ENCODE results near the gene NPPA. TPM values are rescaled to one million over a fixed set of nuclear protein-coding genes. Genes with fewer than 3 reads are reported as not detected.

NPPA gene
- total and polyA plus RNA-seq, 9 of the 15 experiments (the other 6 are each of a cell fraction or from before 2014, with no cell fraction given) = not detected

- TF ChIP-seq E2F1 (CRISPR knock-in tag; IDR thresholded peaks at IDR 0.05) = no peak
- no peak for TF ChIP-seq HDAC3 (IDR thresholded peaks at IDR 0.05; ENCODE audit: borderline replicate concordance, partially characterized antibody)
Measured at GRCh38 chr1:11813021-11813420, 34.6 kb downstream of the NPPA start (continued).

- no peaks in the 10 kb centered on the region for H3K9me1 ChIP-seq (ENCODE audit: control insufficient read depth, insufficient read depth, low read length)
- CTCF ChIA-PET (ENCODE audit: low intra/inter-chr PET ratio) = no interaction called here
- TF ChIP-seq NFYB (IDR thresholded peaks at IDR 0.05; ENCODE audit: extremely low read depth, insufficient read length) (no peak), RAD21 (CRISPR knock-in tag; conservative IDR thresholded peaks at IDR 0.05 in 1 of 2, IDR thresholded peaks at IDR 0.05 in 1 of 2) (0 out of 4 replicates have a peak, but pooled peaks of 1 of the 2 experiments have one; percentile 4), XRCC5 (IDR thresholded peaks at IDR 0.05; ENCODE audit: low read depth, low read length) (no peak), NR2C2 (CRISPR knock-in tag; IDR thresholded peaks at IDR 0.05) (no peak), NR2C2 (tag; IDR thresholded peaks at IDR 0.05) (0 out of 2 replicates have a peak, but pooled peaks have one; percentile 8), PML (IDR thresholded peaks at IDR 0.05; ENCODE audit: low read length) (0 out of 2 replicates have a peak, but pooled peaks have one; percentile 5), GATA2 (CRISPR knock-in tag; IDR thresholded peaks at IDR 0.05) (no peak), ZNF280A (IDR thresholded peaks at IDR 0.05; ENCODE audit: low read depth, partially characterized antibody) (no peak), ZNF398 (CRISPR knock-in tag; IDR thresholded peaks at IDR 0.05) (no peak), CREB3 (tag; conservative IDR thresholded peaks at IDR 0.05; ENCODE audit: low read depth) (no peak)
Measured at GRCh38 chr1:11807133-11807532, 40.5 kb downstream of the NPPA start.

More at GRCh38 chr1:11807133-11807532, 40.5 kb downstream of the NPPA start:
- in situ Hi-C loops (cut with MboI) = no loop called here
- DNase-seq (ENCODE audit: extremely low read depth in 1 of 4, low spot score in 3 of 4) = no peak
- H3K9me3 ChIP-seq (replicated peaks; ENCODE audit: control insufficient read depth, insufficient read depth, low read depth, low read length) = no peaks in the 10 kb centered on the region
- H3K27ac ChIP-seq (ENCODE audit: extremely low read depth, low read depth, low read length) = peak overlapping the region; percentile 78
- H3K4me2 ChIP-seq (ENCODE audit: insufficient read depth, low read length) = peak overlapping the region; percentile 90
- peaks cover 77% of the 10 kb centered on the region for H3K79me2 ChIP-seq (ENCODE audit: control insufficient read depth, insufficient read depth, low read length)
- 0 out of 2 replicates have a peak, but pooled peaks cover 5% of the 10 kb centered on the region for H4K20me1 ChIP-seq (replicated peaks; ENCODE audit: control insufficient read depth, insufficient read depth, low read length)
- peak overlapping the region; percentile 77 to 87; a peak in 3 of 4 replicates for H3K9ac ChIP-seq (ENCODE audit: insufficient read depth in 1 of 2, low read depth in 2 of 2, low read length in 2 of 2)
- FAIRE-seq = no peak
- WGBS (ENCODE audit: insufficient coverage, low coverage, missing lambda C conversion rate) = 0% methylated on average over 2 of the region's 2 CpGs
- POLR2A ChIA-PET = interaction anchor here (0.6 to 4.7 kb wide), 14 partner anchors 9 to 783 kb away, joined by 3 to 104 read pairs (median 4); no protein-coding TSS in a partner anchor
- H3K4me1 ChIP-seq (replicated peaks in 1 of 2; ENCODE audit: control insufficient read depth in 2 of 2, insufficient read depth in 2 of 2, low read length in 2 of 2) = peaks cover 28 to 34% of the 10 kb centered on the region in 2 experiments; a peak in 4 of 5 replicates
- H3K27me3 ChIP-seq (ENCODE audit: control insufficient read depth in 2 of 2, insufficient read depth in 2 of 2, low read length in 2 of 2) = no peaks in the 10 kb centered on the region
- H3K4me3 ChIP-seq = peak overlapping the region; percentile 81
- peaks cover 52% of the 10 kb centered on the region for H3K36me3 ChIP-seq (ENCODE audit: control insufficient read depth, insufficient read depth, low read length)
- intact Hi-C loops (cut with micrococcal nuclease) = no loop called here
- no TSS peak for BruUV-seq (replicated peaks)
- H2AFZ ChIP-seq (ENCODE audit: low read depth, low read length) = 0 out of 2 replicates have a peak overlapping the region, but pooled peaks have one; percentile 91
- no peak for ATAC-seq

All from K562 (cell line).